HG02884 (cell line): ENCODE measurements around the gene CREB3L1.
A peak's percentile ranks its signal among the peaks of the same experiment; 100 is the strongest.

Experiments
- ATAC-seq: cut with Tn5 transposase; IDR thresholded peaks from one replicate; pipeline ENCODE4 v1.9.1; 2021; ENCODE audit warnings: mild to moderate bottlenecking, moderate library complexity; ENCODE audit not compliant: unreplicated experiment

The CREB3L1 gene

DNA sequence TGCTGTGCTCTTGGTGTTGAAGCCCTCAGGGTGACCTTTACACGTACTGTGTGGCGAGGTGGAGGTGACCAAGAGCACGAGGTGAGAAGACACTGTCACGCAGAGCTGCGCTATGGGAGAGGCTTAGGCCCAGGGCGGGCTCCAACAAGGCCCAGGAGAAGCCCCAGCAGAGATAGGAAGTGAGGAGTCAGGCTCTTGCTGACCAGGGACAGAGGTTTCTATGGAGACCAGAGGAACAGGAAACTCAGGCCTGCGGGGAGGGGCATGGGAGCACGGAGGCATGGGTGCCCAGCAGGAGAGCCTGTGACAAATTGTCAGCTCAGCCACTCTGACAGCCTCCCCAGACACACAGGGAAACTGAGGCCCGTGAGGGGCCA lies 85.6 kb downstream of the CREB3L1 start:
- ATAC-seq = no peak

GRCh38 chr11:46363455-46364005 lies 86.1 kb downstream of the CREB3L1 start:
- no peak for ATAC-seq

DNA sequence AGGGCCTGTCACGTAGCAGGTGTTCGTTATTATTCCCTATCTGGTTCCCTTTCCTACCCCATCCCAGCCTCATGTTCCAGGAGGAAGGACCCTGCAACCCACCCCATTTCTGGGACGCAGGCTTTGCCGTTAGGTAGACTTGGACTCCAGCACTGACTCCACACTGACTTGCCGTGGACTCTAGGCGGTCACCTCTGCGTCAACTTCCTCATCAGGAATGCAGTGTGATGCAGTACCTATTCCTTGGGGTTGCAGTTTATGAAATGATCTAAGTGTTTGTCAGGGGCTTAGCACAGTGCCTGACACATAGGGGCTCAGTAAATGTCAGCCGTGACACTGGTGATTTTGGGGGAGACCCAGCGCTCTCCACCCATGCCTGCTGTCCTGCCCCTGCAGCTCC lies 86.6 kb downstream of the CREB3L1 start:
- no peak for ATAC-seq

GRCh38 chr11:46364791-46365190 lies 87.3 kb downstream of the CREB3L1 start:
- no peak for ATAC-seq

DNA sequence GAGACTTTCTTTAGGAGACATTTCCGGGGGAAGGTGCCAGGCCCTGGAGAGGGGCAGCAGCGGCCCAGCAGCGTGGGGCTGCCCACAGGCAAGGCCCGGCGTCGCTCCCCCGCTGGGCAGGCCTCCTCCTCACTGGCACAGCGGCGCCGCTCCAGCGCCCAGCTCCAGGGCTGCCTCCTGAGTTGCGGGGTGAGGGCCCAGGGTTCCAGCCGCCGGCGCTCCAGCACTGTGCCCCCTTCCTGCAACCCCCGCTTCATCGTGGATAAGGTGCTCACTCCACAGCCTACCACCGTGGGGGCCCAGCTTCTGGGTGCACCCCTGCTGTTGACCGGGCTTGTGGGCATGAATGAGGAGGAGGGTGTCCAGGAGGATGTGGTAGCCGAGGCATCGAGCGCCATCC lies 88.8 kb downstream of the CREB3L1 start:
- ATAC-seq = no peak

DNA sequence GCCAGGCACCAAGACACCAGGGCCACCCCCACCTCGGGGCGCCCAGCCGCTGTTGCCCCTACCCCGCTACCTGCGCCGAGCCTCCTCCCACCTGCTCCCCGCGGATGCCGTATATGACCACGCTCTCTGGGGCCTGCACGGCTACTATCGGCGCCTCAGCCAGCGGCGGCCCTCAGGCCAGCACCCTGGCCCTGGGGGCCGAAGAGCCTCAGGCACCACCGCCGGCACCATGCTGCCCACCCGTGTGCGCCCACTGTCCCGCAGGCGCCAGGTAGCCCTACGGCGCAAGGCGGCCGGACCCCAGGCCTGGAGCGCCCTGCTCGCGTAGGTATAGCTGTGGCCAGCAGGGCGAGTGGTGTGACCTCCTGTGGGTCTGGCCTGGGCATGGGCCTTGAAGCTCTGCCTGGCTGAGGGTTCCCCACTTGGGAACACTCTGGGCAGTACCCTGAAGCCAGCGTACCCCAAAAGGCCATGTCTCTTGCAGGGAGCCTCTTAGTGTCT lies 89.2 kb downstream of the CREB3L1 start:
- no peak for ATAC-seq

- peak; percentile 64 for ATAC-seq
These were observed 89.9 kb downstream of the CREB3L1 start for GRCh38 chr11:46367244-46367915.

DNA sequence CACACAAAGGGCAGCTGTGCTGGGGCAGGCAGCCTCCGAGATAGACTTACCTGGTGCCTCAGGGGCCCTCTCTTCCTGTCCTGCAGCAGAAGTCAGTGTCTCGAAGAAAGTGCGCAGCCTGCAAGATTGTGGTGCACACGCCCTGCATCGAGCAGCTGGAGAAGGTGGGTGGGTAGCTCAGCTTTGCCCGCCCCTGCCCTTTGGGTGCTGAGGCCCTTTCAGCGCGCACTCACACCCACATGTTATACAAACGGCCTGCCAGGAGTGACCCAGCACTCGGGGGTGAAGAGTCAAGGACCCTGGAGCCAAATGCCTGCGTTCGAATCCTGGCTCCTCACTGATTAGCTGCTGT lies 90.4 kb downstream of the CREB3L1 start:
- ATAC-seq = no peak

- peak; percentile 47 for ATAC-seq
These were observed 92.1 kb downstream of the CREB3L1 start for GRCh38 chr11:46369458-46370152.

DNA sequence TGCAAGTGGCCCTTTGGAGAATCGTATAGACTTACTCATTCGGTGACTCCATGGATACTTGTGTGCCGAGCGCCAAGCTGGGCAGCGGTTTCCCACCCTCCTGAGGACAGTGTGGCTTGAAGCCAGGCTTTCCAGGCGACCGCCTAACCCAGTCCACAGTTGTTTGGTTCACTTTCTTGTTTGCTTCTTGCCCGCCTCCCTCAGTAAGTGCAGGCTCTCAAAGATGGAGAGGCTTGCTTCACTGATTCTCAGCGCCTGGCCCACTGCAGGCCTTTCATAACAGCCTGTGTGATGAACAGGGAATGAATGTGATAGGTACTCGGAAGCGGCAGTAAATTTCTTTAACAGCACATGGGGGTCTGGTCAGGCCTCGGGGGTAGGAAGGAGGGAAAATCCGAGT lies 92.8 kb downstream of the CREB3L1 start:
- no peak for ATAC-seq
